ENCODE data around the gene LCN12. TPM values are rescaled to one million over a fixed set of nuclear protein-coding genes. Genes with fewer than 3 reads are reported as not detected.

The LCN12 gene
- total RNA-seq: 0.09 TPM in 1 of 2 replicates, not detected in the other

GRCh38 chr9:136951541-136952320, at the start of gene LCN12:
Gene LCN12 (plus strand): TSS chr9:136952273. CDS start chr9:136952328, 55 bp downstream.

GRCh38 chr9:136944519-136945332, 7.3 kb upstream of the LCN12 start, which contains the start of the genes C8G and FBXW5:
Gene C8G (plus strand): TSS chr9:136945243. CDS start chr9:136945321, 78 bp downstream.
Gene FBXW5 (minus strand): TSS chr9:136944738. CDS start chr9:136944083, 655 bp downstream.

DNA sequence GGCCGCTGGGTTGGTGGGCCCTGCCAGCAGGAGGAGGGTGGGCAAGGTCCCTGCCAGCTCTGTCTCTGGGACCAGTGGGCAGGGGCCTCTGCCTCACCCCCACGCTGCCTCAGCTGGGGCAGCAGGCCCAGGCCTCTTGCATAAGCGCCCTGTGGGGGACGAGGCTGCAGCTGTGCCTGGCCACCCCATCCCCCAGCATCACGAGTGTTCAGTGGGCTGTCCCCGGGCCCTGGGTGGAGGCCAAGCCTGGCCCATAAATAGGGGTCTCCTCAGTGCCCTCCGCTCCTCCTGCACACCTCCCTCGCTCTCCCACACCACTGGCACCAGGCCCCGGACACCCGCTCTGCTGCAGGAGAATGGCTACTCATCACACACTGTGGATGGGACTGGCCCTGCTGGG, 25.1 kb downstream of the LCN12 start, which contains the start of gene PTGDS:
PTGDS (plus strand) TSS at position 282 of the 400 bp plus-strand sequence; CDS start at position 357, 75 bp downstream.

GRCh38 chr9:136982232-136983051, 30.4 kb downstream of the LCN12 start, which contains the start of gene LCNL1:
Gene LCNL1 (plus strand): TSS chr9:136982993. CDS start chr9:136983587, 594 bp downstream.

DNA sequence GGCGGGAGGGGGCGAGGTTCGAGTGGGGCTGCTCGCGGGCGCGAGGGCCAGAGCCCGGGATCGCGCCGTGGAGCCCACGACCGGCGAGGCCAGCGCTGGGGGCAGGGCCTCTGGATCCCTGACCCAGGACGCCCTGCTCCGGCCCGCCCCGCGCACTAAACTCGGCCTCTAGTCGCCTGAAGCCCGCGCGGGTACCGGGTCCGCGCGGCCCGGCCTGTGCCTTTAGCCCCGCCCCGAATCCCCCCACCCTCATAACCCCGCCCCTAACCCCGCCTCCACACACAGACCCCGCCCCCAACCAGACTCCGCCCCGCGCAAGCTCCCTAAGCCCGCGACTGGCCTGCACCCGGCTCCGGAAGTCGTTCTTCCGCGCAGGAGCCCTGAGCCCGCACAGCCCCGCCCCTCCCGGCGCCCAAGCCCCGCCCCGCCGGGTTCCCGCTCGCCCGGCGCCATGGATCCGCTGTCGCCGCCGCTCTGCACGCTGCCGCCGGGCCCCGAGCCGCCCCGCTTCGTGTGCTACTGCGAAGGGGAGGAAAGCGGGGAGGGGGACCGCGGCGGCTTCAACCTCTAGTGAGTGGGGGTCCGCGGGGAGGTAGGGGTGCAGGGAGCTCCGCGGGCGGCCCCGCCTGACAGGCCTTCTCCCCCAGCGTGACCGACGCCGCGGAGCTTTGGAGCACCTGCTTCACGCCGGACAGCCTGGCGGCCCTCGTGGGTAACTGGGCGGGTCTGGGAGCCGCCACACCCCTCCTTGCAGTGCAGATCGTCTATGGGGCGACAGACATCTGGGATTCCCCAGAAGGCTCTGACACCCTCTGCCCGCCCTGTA, 40.1 kb downstream of the LCN12 start, which contains the start of gene PAXX:
PAXX (plus strand) TSS at position 430 of the 826 bp plus-strand sequence; CDS start at position 452, 22 bp downstream.

GRCh38 chr9:136996361-136997292, 44.6 kb downstream of the LCN12 start, which contains the start of gene CLIC3:
Gene CLIC3 (minus strand): TSS chr9:136996568. CDS start chr9:136996543, 25 bp downstream.

Other genes starting within 250 kb of the LCN12 start
- gene DIPK1B, start 239.7 kb upstream of the LCN12 start, total RNA-seq: 100 and 125 TPM in 2 replicates
- not detected in 2 replicates for gene LCN10, start 209.3 kb upstream of the LCN12 start, total RNA-seq
- gene LCN6, start 203.7 kb upstream of the LCN12 start, total RNA-seq: not detected in 2 replicates
- not detected in 2 replicates for gene LCN8, start 194.0 kb upstream of the LCN12 start, total RNA-seq
- not detected in 2 replicates for gene LCN15, start 187.8 kb upstream of the LCN12 start, total RNA-seq
- 73.7 and 78.5 TPM in 2 replicates for gene TMEM141, start 160.9 kb upstream of the LCN12 start, total RNA-seq
- gene CCDC183, start 155.9 kb upstream of the LCN12 start, total RNA-seq: under 0.01 and 1.1 TPM in 2 replicates
- gene RABL6, start 144.3 kb upstream of the LCN12 start, total RNA-seq: 73.3 and 80.5 TPM in 2 replicates
- 0.45 and 2.2 TPM in 2 replicates for gene AJM1, start 109.8 kb upstream of the LCN12 start, total RNA-seq
- 189 and 196 TPM in 2 replicates for gene PHPT1, start 102.9 kb upstream of the LCN12 start, total RNA-seq
- 0.81 and 4.9 TPM in 2 replicates for gene MAMDC4, start 99.9 kb upstream of the LCN12 start, total RNA-seq
- 442 and 468 TPM in 2 replicates for gene EDF1, start 86.0 kb upstream of the LCN12 start, total RNA-seq
- 11.6 and 16.9 TPM in 2 replicates for gene TRAF2, start 65.8 kb upstream of the LCN12 start, total RNA-seq
- gene FBXW5, start 7.5 kb upstream of the LCN12 start, total RNA-seq: 154 and 194 TPM in 2 replicates
- gene C8G, start 7.0 kb upstream of the LCN12 start, total RNA-seq: 0.19 and 0.72 TPM in 2 replicates
- 0.56 TPM in 1 of 2 replicates, not detected in the other for gene PTGDS, start 25.2 kb downstream of the LCN12 start, total RNA-seq
- 0.19 TPM in 1 of 2 replicates, not detected in the other for gene LCNL1, start 30.7 kb downstream of the LCN12 start, total RNA-seq
- gene PAXX, start 40.1 kb downstream of the LCN12 start, total RNA-seq: 14.8 and 18.4 TPM in 2 replicates
- gene CLIC3, start 44.3 kb downstream of the LCN12 start, total RNA-seq: 0.90 and 7.6 TPM in 2 replicates
- gene ABCA2, start 76.0 kb downstream of the LCN12 start, total RNA-seq: 11.0 and 27.3 TPM in 2 replicates
- gene FUT7, start 79.8 kb downstream of the LCN12 start, total RNA-seq: not detected in 2 replicates
- gene NPDC1, start 93.9 kb downstream of the LCN12 start, total RNA-seq: 29.4 and 39.3 TPM in 2 replicates
- not detected in 2 replicates for gene ENTPD2, start 101.8 kb downstream of the LCN12 start, total RNA-seq
- gene SAPCD2, start 118.3 kb downstream of the LCN12 start, total RNA-seq: 5.5 and 15.9 TPM in 2 replicates
- 8.7 and 11.6 TPM in 2 replicates for gene UAP1L1, start 125.2 kb downstream of the LCN12 start, total RNA-seq
- gene MAN1B1, start 134.7 kb downstream of the LCN12 start, total RNA-seq: 54.5 and 71.4 TPM in 2 replicates
- gene DPP7, start 162.5 kb downstream of the LCN12 start, total RNA-seq: 76.0 and 87.4 TPM in 2 replicates
- gene GRIN1, start 186.9 kb downstream of the LCN12 start, total RNA-seq: under 0.01 and 0.09 TPM in 2 replicates
- not detected in 2 replicates for gene LRRC26, start 217.8 kb downstream of the LCN12 start, total RNA-seq
- not detected in 2 replicates for gene TMEM210, start 219.8 kb downstream of the LCN12 start, total RNA-seq
- gene ANAPC2, start 236.3 kb downstream of the LCN12 start, total RNA-seq: 21.3 and 26.8 TPM in 2 replicates
- 108 and 110 TPM in 2 replicates for gene SSNA1, start 236.4 kb downstream of the LCN12 start, total RNA-seq
- gene TPRN, start 248.5 kb downstream of the LCN12 start, total RNA-seq: 4.4 and 5.6 TPM in 2 replicates

All from endothelial cell of coronary artery (primary cell).